HepG2 (cell line): ENCODE results near the gene SYT9. TPM values are rescaled to one million over a fixed set of nuclear protein-coding genes. Genes with fewer than 3 reads are reported as not detected.

Experiments used
- ATAC-seq: fragments of 200-7000 bp; cut with Tn5 transposase; 3 replicates; pipeline ENCODE4 v1.9.1; 2020; ENCODE audit warnings: mild to moderate bottlenecking, moderate library complexity
- BruUV-seq: library from RNA; stranded (reverse); fragments of 400-500 nt; replicated peaks from 2 replicates; lab custom pipeline; 2021; lab: Mats Ljungman, UMichigan
- CTCF ChIA-PET: fragments of 300-600 bp; formaldehyde crosslinking; extraction: SDS; loops from one replicate; lab custom pipeline; 2021; ENCODE audit warnings: low total read pairs, inconsistent platforms, low intra/inter-chr PET ratio; lab: Yijun Ruan, JAX
- POLR2A ChIA-PET: fragments of 350-600 bp; sonication (Branson Sonifier 250); formaldehyde crosslinking; loops from one replicate; lab custom pipeline; 2020; ENCODE audit warnings: antibody characterized with exemption, inconsistent platforms; lab: Yijun Ruan, JAX
- DNase-seq: peaks from one replicate; pipeline ENCODE4 v3.0.0-alpha.2; 2015; ENCODE audit warnings: low spot score
- FAIRE-seq: peaks from 3 replicates; lab custom pipeline; 2011; peaks lifted over from hg19 to GRCh38; lab: Jason Lieb, UNC
- H2AFZ ChIP-seq: one replicate; pipeline ENCODE4 v1.6.1; 2011; ENCODE audit warnings: low read length, inconsistent platforms
- H3K27ac ChIP-seq: fragments of 300-600 bp; 3 replicates; pipeline ENCODE4 v1.8.0; 2011; ENCODE audit warnings: mixed run types, mild to moderate bottlenecking, mixed read lengths, low read length, inconsistent platforms; ENCODE audit not compliant: insufficient read depth; ENCODE audit errors: extremely low read length
- H3K27me3 ChIP-seq, 2 experiments: fragments of 200-600 bp in 1 of 2; 2 replicates in 1 of 2; 3 replicates in 1 of 2; pipeline versions ENCODE4 v1.6.0 to v1.8.0; 2011; ENCODE audit warnings: low read length in 2 of 2, mild to moderate bottlenecking in 2 of 2, moderate library complexity in 2 of 2, inconsistent platforms in 1 of 2; ENCODE audit not compliant: insufficient read depth in 2 of 2, control insufficient read depth in 1 of 2
- H3K36me3 ChIP-seq, 2 experiments: fragments of 200-600 bp in 1 of 2; replicated peaks in 1 of 2; 2 replicates in 1 of 2; 3 replicates in 1 of 2; pipeline versions ENCODE4 v1.5.1 to v1.8.0; 2011; ENCODE audit warnings: low read length in 2 of 2, inconsistent platforms in 1 of 2; ENCODE audit not compliant: insufficient read depth in 2 of 2, control insufficient read depth in 1 of 2
- H3K4me1 ChIP-seq: 2 replicates; pipeline ENCODE4 v1.5.1; 2012; ENCODE audit warnings: low read length, inconsistent platforms; ENCODE audit not compliant: insufficient read depth
- H3K4me2 ChIP-seq: 2 replicates; pipeline ENCODE4 v1.6.0; 2011; ENCODE audit warnings: low read depth, low read length, inconsistent platforms
- H3K4me3 ChIP-seq, 3 experiments: fragments of 200-600 bp in 1 of 3; sonication (generic), shearing (Covaris generic) in 1 of 3; replicated peaks in 1 of 3; 2 replicates each; pipeline ENCODE4 v1.5.1; 2011 to 2016; ENCODE audit warnings: low read length in 3 of 3, inconsistent platforms in 2 of 3, low read depth in 2 of 3, mild to moderate bottlenecking in 2 of 3, control low read depth in 1 of 3, mixed read lengths in 1 of 3; ENCODE audit not compliant: insufficient read depth in 1 of 3
- H3K79me2 ChIP-seq: one replicate; pipeline ENCODE4 v1.6.1; 2011; ENCODE audit warnings: low read length, inconsistent platforms; ENCODE audit not compliant: insufficient read depth
- H3K9ac ChIP-seq: 2 replicates; pipeline ENCODE4 v1.6.0; 2011; ENCODE audit warnings: mild to moderate bottlenecking, low read depth, low read length, inconsistent platforms; ENCODE audit not compliant: insufficient read depth
- H3K9me3 ChIP-seq: 2 replicates; pipeline ENCODE4 v1.5.1; 2012; ENCODE audit warnings: mild to moderate bottlenecking, low read length
- H4K20me1 ChIP-seq: 2 replicates; pipeline ENCODE4 v1.6.0; 2011; ENCODE audit warnings: inconsistent platforms, mild to moderate bottlenecking, low read length, moderate library complexity; ENCODE audit not compliant: insufficient read depth
- AKNA ChIP-seq: sonication (generic); formaldehyde crosslinking; IDR thresholded peaks from 2 replicates; pipeline ENCODE4 v1.4.0; 2020; ENCODE audit warnings: missing genetic modification reagents, borderline replicate concordance
- EP300 ChIP-seq, 3 experiments: sonication (generic) in 1 of 3; formaldehyde crosslinking in 1 of 3; IDR thresholded peaks; 2 replicates each; pipeline versions ENCODE4 v1.5.1 to v1.6.1; 2011 to 2020; ENCODE audit warnings: low read depth in 2 of 3, low read length in 2 of 3, borderline replicate concordance in 1 of 3, improper control_type of control experiment in 1 of 3, mild to moderate bottlenecking in 1 of 3, missing genetic modification reagents in 1 of 3, moderate library complexity in 1 of 3
- FOXJ3 ChIP-seq: sonication (generic); formaldehyde crosslinking; IDR thresholded peaks from 2 replicates; pipeline ENCODE4 v1.4.0; 2020; ENCODE audit warnings: missing genetic modification reagents, mild to moderate bottlenecking, borderline replicate concordance
- MEIS1 ChIP-seq: sonication (generic); formaldehyde crosslinking; IDR thresholded peaks from 2 replicates; pipeline ENCODE4 v1.9.0; 2021; ENCODE audit warnings: mild to moderate bottlenecking, missing genetic modification reagents, moderate library complexity, borderline replicate concordance
- MXI1 ChIP-seq: IDR thresholded peaks from 3 replicates; pipeline ENCODE4 v1.6.1; 2012; ENCODE audit warnings: low read depth, low read length, inconsistent platforms, borderline replicate concordance
- MZF1 ChIP-seq: sonication (generic); formaldehyde crosslinking; IDR thresholded peaks from 2 replicates; pipeline ENCODE4 v1.8.1; 2023; ENCODE audit warnings: mild to moderate bottlenecking, missing genetic modification reagents, borderline replicate concordance
- NR3C1 ChIP-seq: sonication (generic); formaldehyde crosslinking; IDR thresholded peaks from 2 replicates; pipeline ENCODE4 v1.4.0; 2020; ENCODE audit warnings: missing genetic modification reagents
- RFXANK ChIP-seq: IDR thresholded peaks from 2 replicates; pipeline ENCODE4 v1.6.1; 2016
- TCF12 ChIP-seq, 2 experiments: fragments of 450-650 bp in 1 of 2; sonication (generic) in 1 of 2; formaldehyde crosslinking in 1 of 2; IDR thresholded peaks; 2 replicates each; pipeline versions ENCODE4 v1.6.1 to v1.8.0; 2017 to 2022; ENCODE audit warnings: antibody characterized with exemption in 1 of 2, mild to moderate bottlenecking in 1 of 2, missing genetic modification reagents in 1 of 2, moderate library complexity in 1 of 2
- THAP8 ChIP-seq: sonication (generic); formaldehyde crosslinking; IDR thresholded peaks from 2 replicates; pipeline ENCODE4 v1.5.1; 2020; ENCODE audit warnings: missing genetic modification reagents, mild to moderate bottlenecking, borderline replicate concordance
- ZNF230 ChIP-seq: sonication (generic); formaldehyde crosslinking; IDR thresholded peaks from 2 replicates; pipeline ENCODE4 v1.4.0; 2020; ENCODE audit warnings: mild to moderate bottlenecking, missing genetic modification reagents
- ZNF543 ChIP-seq: sonication (generic); formaldehyde crosslinking; IDR thresholded peaks from 2 replicates; pipeline ENCODE4 v1.4.0; 2020; ENCODE audit warnings: mild to moderate bottlenecking, missing genetic modification reagents
- ZNF589 ChIP-seq: sonication (generic); formaldehyde crosslinking; conservative IDR thresholded peaks from 2 replicates; pipeline ENCODE4 v1.8.0; 2022; ENCODE audit warnings: mild to moderate bottlenecking, moderate library complexity, missing genetic modification reagents
- ZNF850 ChIP-seq: sonication (generic); formaldehyde crosslinking; conservative IDR thresholded peaks from 2 replicates; pipeline ENCODE4 v1.9.0; 2021; ENCODE audit warnings: mild to moderate bottlenecking, missing genetic modification reagents
- WGBS: methylation state at CpG from one replicate; pipeline ENCODE4 v1.1.6; 2017; ENCODE audit warnings: low lambda C conversion rate; 5-methylcytosine and 5-hydroxymethylcytosine counted together
- in situ Hi-C: cut with HindIII; loops from 2 replicates; pipeline ENCODE4 v1.10.0; 2017; ENCODE audit warnings: low pct_unique_long_range_greater_than_20kb; ENCODE audit not compliant: extremely low pct_ligation_motif_present
- intact Hi-C: fragments of 100-400 bp; cut with micrococcal nuclease; formaldehyde crosslinking; loops from one replicate; pipeline ENCODE4 v1.10.0; 2022; ENCODE audit not compliant: unreplicated experiment
- polyA plus RNA-seq, 8 experiments: library from polyadenylated mRNA; depleted of rRNA in 3 of 8; stranded (reverse) in 7 of 8; unstranded in 1 of 8; fragments of >200 nt; fragmentation: Illumina TruSeq in 4 of 8; extraction: Trizol in 4 of 8; gene quantifications; 2 replicates each; pipeline versions ENCODE4 v1.2.1 to v1.2.3, GENCODE V29; 2011 to 2016; ENCODE audit warnings: low read depth in 4 of 8, missing spikeins in 1 of 8, mixed read lengths in 1 of 8; ENCODE audit not compliant: insufficient read depth in 1 of 8
- total RNA-seq, 5 experiments: library from RNA; depleted of rRNA; stranded (reverse); fragments of >200 nt; fragmentation: Illumina TruSeq; extraction: Trizol; gene quantifications; 2 replicates each; pipeline ENCODE4 v1.2.3, GENCODE V29; 2016; ENCODE audit warnings: low read depth in 1 of 5
- TF ChIP-seq, protein P1 (sequence below): sonication (generic); formaldehyde crosslinking; IDR thresholded peaks from 2 replicates; pipeline ENCODE4 v1.4.0; 2020; ENCODE audit warnings: missing genetic modification reagents, mild to moderate bottlenecking, borderline replicate concordance
- TF ChIP-seq, protein P2 (sequence below): sonication (generic); formaldehyde crosslinking; IDR thresholded peaks from 2 replicates; pipeline ENCODE4 v1.5.0; 2020; ENCODE audit warnings: missing genetic modification reagents, mild to moderate bottlenecking, borderline replicate concordance

The SYT9 gene
- total and polyA plus RNA-seq, 2 of the 13 experiments (the other 11 are each of a cell fraction or from before 2014, with no cell fraction given), result not detected

DNA sequence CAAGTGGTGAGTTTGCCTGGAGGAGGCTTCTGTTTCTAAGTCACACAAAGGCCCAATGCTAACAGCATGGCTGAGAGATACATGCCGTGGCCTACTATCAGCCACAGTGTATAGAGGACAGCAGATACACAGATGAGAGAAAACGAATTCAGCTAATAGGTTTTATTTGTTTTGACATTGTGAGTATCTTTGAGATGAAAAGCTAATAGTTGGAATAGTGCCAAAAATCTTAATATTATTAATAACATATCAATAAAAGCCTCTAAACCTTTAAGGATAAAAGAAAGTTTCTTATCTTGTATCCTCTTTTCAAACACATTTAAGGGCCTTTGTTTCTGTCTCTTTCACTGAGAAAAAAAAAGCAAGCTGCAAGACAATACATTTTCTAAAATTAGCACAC is 203.2 kb downstream of the SYT9 start:
- DNase-seq (no peak), FAIRE-seq (no peak), ATAC-seq (no peak)
- Histone ChIP-seq H3K4me3 (no peak overlapping the region), H3K4me2 (no peak overlapping the region), H3K27me3 (peaks cover 0 to 10% of the 10 kb centered on the region in 2 experiments; a peak in 1 of 5 replicates), H3K27ac (no peak overlapping the region), H3K79me2 (no peaks in the 10 kb centered on the region), H3K4me1 (no peaks in the 10 kb centered on the region), H2AFZ (no peak overlapping the region), H4K20me1 (no peaks in the 10 kb centered on the region), H3K9ac (no peak overlapping the region), H3K36me3 (no peaks in the 10 kb centered on the region), H3K9me3 (no peaks in the 10 kb centered on the region)
- in situ Hi-C loops (no loop called here), intact Hi-C loops (no loop called here)
- CTCF ChIA-PET, result no interaction called here
- POLR2A ChIA-PET, result no interaction called here
- WGBS, result 39% methylated on average over 2 of the region's 2 CpGs
- no TSS peak for BruUV-seq
- TF ChIP-seq NR3C1 (CRISPR knock-in tag), result no peak
- TF ChIP-seq, protein P1, sequence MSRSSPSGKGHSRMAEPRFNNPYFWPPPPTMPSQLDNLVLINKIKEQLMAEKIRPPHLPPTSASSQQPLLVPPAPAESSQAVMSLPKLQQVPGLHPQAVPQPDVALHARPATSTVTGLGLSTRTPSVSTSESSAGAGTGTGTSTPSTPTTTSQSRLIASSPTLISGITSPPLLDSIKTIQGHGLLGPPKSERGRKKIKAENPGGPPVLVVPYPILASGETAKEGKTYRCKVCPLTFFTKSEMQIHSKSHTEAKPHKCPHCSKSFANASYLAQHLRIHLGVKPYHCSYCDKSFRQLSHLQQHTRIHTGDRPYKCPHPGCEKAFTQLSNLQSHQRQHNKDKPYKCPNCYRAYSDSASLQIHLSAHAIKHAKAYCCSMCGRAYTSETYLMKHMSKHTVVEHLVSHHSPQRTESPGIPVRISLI (CRISPR knock-in tag), result no peak
- TF ChIP-seq ZNF543 (CRISPR knock-in tag), result no peak
- TF ChIP-seq FOXJ3 (CRISPR knock-in tag), result no peak
- TF ChIP-seq AKNA (CRISPR knock-in tag), result no peak
- no peak for TF ChIP-seq ZNF850
- TF ChIP-seq THAP8 (CRISPR knock-in tag), result no peak
- TF ChIP-seq MEIS1 (CRISPR knock-in tag), result no peak
- no peak for TF ChIP-seq MZF1 (CRISPR knock-in tag)
- TF ChIP-seq TCF12 (IDR thresholded peaks at IDR 0.05), result no peak
- TF ChIP-seq TCF12 (CRISPR knock-in tag; IDR thresholded peaks at IDR 0.05), result no peak
- TF ChIP-seq RFXANK (CRISPR knock-in tag), result no peak
- no peak for TF ChIP-seq EP300 (IDR thresholded peaks at IDR 0.05; ENCODE audit: low read depth in 2 of 2, low read length in 2 of 2)
- no peak for TF ChIP-seq EP300 (CRISPR knock-in tag; IDR thresholded peaks at IDR 0.05; ENCODE audit: borderline replicate concordance)
- no peak for TF ChIP-seq ZNF589 (CRISPR knock-in tag)
- TF ChIP-seq, protein P2, sequence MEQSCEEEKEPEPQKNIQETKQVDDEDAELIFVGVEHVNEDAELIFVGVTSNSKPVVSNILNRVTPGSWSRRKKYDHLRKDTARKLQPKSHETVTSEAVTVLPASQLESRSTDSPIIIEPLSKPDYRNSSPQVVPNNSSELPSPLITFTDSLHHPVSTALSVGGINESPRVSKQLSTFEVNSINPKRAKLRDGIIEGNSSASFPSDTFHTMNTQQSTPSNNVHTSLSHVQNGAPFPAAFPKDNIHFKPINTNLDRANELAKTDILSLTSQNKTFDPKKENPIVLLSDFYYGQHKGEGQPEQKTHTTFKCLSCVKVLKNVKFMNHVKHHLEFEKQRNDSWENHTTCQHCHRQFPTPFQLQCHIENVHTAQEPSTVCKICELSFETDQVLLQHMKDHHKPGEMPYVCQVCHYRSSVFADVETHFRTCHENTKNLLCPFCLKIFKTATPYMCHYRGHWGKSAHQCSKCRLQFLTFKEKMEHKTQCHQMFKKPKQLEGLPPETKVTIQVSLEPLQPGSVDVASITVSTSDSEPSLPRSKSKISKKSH, result no peak
- no peak for TF ChIP-seq MXI1
- no peak for TF ChIP-seq ZNF230 (CRISPR knock-in tag)
